Choroid plexus epithelial cell (primary cell): ENCODE measurements around the gene DGKD.

Experiments used
- DNase-seq: peaks from one replicate; pipeline ENCODE4 v3.0.0-alpha.2; 2010; ENCODE audit warnings: low read depth
- H3K4me3 ChIP-seq: 2 replicates; pipeline ENCODE4 v1.5.1; 2011; ENCODE audit warnings: low read depth, mild to moderate bottlenecking, control low read depth, low read length, moderate library complexity
- CTCF ChIP-seq: conservative IDR thresholded peaks from 2 replicates; pipeline ENCODE4 v1.5.1; 2011; ENCODE audit warnings: low read depth, mild to moderate bottlenecking, control low read depth, inconsistent platforms, low read length, moderate library complexity

DGKD gene

GRCh38 chr2:233317196-233317943 lies 36.9 kb upstream of the DGKD start:
- no peak overlapping the region for H3K4me3 ChIP-seq
- no peak for DNase-seq
- no peak for TF ChIP-seq CTCF

- H3K4me3 ChIP-seq, result no peak overlapping the region
- no peak for TF ChIP-seq CTCF
- no peak for DNase-seq
These were observed 35.0 kb upstream of the DGKD start for GRCh38 chr2:233319256-233319655.

- H3K4me3 ChIP-seq, result no peak overlapping the region
- TF ChIP-seq CTCF, result no peak
- DNase-seq, result no peak
These were observed 33.8 kb upstream of the DGKD start for GRCh38 chr2:233320470-233320869.

- no peak for TF ChIP-seq CTCF
- no peak for DNase-seq
- H3K4me3 ChIP-seq, result no peak overlapping the region
These were observed 33.1 kb upstream of the DGKD start for GRCh38 chr2:233321166-233321565.

GRCh38 chr2:233323851-233324250 lies 30.4 kb upstream of the DGKD start:
- no peak for TF ChIP-seq CTCF
- H3K4me3 ChIP-seq, result no peak overlapping the region
- DNase-seq, result no peak

- DNase-seq, result no peak
- TF ChIP-seq CTCF, result no peak
- H3K4me3 ChIP-seq, result no peak overlapping the region
These were observed 29.0 kb upstream of the DGKD start for GRCh38 chr2:233325256-233325655.

GRCh38 chr2:233325814-233326213 lies 28.5 kb upstream of the DGKD start:
- no peak for TF ChIP-seq CTCF

More at GRCh38 chr2:233325814-233326213, 28.5 kb upstream of the DGKD start:
- DNase-seq, result no peak
- no peak overlapping the region for H3K4me3 ChIP-seq
